ENCODE data around the gene MDM1. TPM values are rescaled to one million over a fixed set of nuclear protein-coding genes. Genes with fewer than 3 reads are reported as not detected.

MDM1 gene
- total RNA-seq, 4 donors from 2014 or later, result 8.2 to 23.5 (median 13.4) TPM

DNA sequence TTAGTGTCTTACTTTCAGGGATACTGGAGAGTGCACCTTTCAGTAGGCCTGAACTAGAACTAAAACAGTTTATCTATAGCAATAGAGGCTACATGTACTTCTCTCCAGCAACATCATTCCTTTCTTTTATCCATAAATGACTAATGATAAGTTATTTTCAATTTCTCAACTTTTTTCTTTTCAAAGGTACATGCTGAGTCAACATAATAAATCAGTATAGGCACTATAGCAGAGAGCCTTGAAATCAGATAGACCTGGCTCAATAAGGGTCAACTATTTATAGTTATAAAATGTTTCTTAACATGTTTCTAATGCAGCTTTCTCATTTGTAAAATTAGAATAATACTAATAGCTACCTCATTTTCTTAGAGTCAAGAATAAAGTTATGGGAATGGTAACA lies 84.4 kb downstream of the MDM1 start:
- no peaks in the 10 kb centered on the region for H3K27me3 ChIP-seq
- H3K36me3 ChIP-seq, result no peaks in the 10 kb centered on the region
- DNase-seq, result no peak
- no peaks in the 10 kb centered on the region for H3K9me3 ChIP-seq
- no peak overlapping the region for H3K4me3 ChIP-seq
- in situ Hi-C loops (cut with MboI; ENCODE audit: low pct_ligation_motif_present in 1 of 4, low pct_unique_long_range_greater_than_20kb in 1 of 4, low sequenced_read_pairs in 3 of 4) (no loop called here), intact Hi-C loops (cut with DNase I; ENCODE audit: low total_unique reads) (no loop called here)
- H3K4me1 ChIP-seq, result peaks cover 0 to 6% (median 0%) of the 10 kb centered on the region in 4 donors
- no peak overlapping the region for H3K27ac ChIP-seq
- no peak for TF ChIP-seq POLR2AphosphoS5 (IDR thresholded peaks at IDR 0.05)
- TF ChIP-seq POLR2A (IDR thresholded peaks at IDR 0.05), result no peak
- TF ChIP-seq EP300 (IDR thresholded peaks at IDR 0.05; ENCODE audit: low read depth), result no peak
- TF ChIP-seq, protein P1, sequence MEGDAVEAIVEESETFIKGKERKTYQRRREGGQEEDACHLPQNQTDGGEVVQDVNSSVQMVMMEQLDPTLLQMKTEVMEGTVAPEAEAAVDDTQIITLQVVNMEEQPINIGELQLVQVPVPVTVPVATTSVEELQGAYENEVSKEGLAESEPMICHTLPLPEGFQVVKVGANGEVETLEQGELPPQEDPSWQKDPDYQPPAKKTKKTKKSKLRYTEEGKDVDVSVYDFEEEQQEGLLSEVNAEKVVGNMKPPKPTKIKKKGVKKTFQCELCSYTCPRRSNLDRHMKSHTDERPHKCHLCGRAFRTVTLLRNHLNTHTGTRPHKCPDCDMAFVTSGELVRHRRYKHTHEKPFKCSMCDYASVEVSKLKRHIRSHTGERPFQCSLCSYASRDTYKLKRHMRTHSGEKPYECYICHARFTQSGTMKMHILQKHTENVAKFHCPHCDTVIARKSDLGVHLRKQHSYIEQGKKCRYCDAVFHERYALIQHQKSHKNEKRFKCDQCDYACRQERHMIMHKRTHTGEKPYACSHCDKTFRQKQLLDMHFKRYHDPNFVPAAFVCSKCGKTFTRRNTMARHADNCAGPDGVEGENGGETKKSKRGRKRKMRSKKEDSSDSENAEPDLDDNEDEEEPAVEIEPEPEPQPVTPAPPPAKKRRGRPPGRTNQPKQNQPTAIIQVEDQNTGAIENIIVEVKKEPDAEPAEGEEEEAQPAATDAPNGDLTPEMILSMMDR (IDR thresholded peaks at IDR 0.05), result no peak

DNA sequence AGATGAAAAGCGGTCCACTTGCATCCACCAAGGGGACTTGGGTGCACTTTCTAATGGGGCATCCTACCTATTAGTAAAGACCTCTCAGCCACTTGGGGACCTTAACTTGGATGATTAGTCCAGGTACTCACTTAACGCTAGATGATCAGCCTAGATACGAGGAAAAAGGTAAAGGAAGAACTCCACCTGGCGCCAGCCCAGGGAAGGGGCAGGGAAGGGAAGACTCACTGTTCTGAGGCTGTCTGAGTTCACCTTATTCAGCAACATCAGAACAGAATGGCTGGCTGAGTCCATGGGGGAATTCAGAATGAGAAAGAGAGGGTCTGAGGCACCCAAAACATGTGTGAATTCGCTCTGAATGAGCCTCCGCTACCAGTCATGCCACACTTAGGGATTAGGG lies 85.8 kb downstream of the MDM1 start:
- Histone ChIP-seq H3K27me3 (no peaks in the 10 kb centered on the region), H3K9me3 (no peaks in the 10 kb centered on the region), H3K4me3 (peak overlapping the region in 1 of 4 donors; percentile 34), H3K36me3 (no peaks in the 10 kb centered on the region), H3K27ac (peak overlapping the region; percentile 55 to 80 (median 72)), H3K4me1 (peaks cover 0 to 8% (median 0%) of the 10 kb centered on the region in 4 donors)
- in situ Hi-C loops (cut with MboI; ENCODE audit: low pct_ligation_motif_present in 1 of 4, low pct_unique_long_range_greater_than_20kb in 1 of 4, low sequenced_read_pairs in 3 of 4), result no loop called here
- WGBS, 2 donors (ENCODE audit: low coverage in 1 of 2), result 82 to 86% methylated on average over 4 to 6 of the region's 6 CpGs
- intact Hi-C loops (cut with DNase I; ENCODE audit: low total_unique reads), result no loop called here
- no peak for TF ChIP-seq POLR2AphosphoS5 (IDR thresholded peaks at IDR 0.05)
- no peak for TF ChIP-seq EP300 (IDR thresholded peaks at IDR 0.05; ENCODE audit: low read depth)
- TF ChIP-seq POLR2A (IDR thresholded peaks at IDR 0.05), result no peak
- TF ChIP-seq, protein P1 (IDR thresholded peaks at IDR 0.05), result no peak
- DNase-seq, result no peak

DNA sequence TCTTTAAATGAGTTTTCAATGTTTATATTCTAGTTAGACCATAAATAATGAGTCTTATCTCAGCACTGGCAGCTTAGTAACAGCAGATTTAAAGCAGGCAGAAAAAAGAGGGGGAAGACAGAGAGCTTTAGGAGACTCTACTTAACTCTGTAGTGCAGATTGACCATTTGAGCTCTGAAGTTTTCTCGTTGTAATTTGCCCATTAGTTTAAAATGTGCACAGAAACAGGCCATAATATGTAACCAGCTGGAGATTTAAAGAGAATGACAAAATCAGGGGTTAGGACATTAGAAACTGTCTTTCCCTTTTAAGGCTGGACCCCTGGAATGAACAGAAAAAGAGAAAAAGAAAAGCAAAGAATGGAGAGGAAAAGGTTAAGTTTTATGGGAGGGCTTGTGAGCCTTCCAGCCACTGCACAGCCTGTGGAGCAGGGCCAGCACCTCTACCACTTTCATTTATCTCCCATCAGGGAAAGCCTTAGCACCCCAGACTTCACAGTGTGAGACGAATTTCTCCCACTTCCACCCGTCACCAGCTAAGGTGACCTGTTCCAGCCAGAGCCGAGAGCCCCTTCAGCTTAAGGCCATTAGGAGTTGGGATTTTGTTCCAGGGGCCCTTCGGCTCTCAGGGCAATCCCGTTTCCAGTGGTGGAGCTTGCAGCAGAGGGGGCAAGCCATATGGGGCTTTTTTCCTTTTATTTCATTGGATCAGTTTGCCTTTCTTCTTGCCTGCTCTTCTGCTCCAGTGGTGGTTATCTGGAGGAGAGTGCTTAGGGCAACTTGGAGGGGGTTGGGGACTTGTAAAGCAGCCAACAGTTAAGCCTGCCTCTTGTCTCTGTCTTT lies 86.8 kb downstream of the MDM1 start:
- 37 to 58% methylated on average over 2 to 6 of the region's 6 CpGs for whole genome bisulfite sequencing, 2 donors (ENCODE audit: low coverage in 1 of 2)
- DNase-seq, result no peak

More for the DNA sequence above, 86.8 kb downstream of the MDM1 start:
- Histone ChIP-seq H3K4me3 (peak overlapping the region in 3 of 4 donors; percentile 1 to 34 (median 6)), H3K36me3 (no peaks in the 10 kb centered on the region), H3K4me1 (peaks cover 0 to 16% (median 1%) of the 10 kb centered on the region in 4 donors), H3K27me3 (no peaks in the 10 kb centered on the region), H3K9me3 (no peaks in the 10 kb centered on the region), H3K27ac (peak overlapping the region; percentile 55 to 80 (median 72))
- TF ChIP-seq EP300 (IDR thresholded peaks at IDR 0.05; ENCODE audit: low read depth) (no peak), POLR2A (IDR thresholded peaks at IDR 0.05) (no peak), POLR2AphosphoS5 (IDR thresholded peaks at IDR 0.05) (no peak)
- TF ChIP-seq, protein P1 (IDR thresholded peaks at IDR 0.05), result no peak
- in situ Hi-C loops (cut with MboI; ENCODE audit: low pct_ligation_motif_present in 1 of 4, low pct_unique_long_range_greater_than_20kb in 1 of 4, low sequenced_read_pairs in 3 of 4) (no loop called here), intact Hi-C loops (cut with DNase I; ENCODE audit: low total_unique reads) (no loop called here)

Other genes starting within 250 kb of the MDM1 start
- gene IFNG, start 172.6 kb downstream of the MDM1 start, total RNA-seq, result not detected
- gene IL26, start 106.6 kb downstream of the MDM1 start, total RNA-seq, result not detected
- gene IL22, start 78.8 kb downstream of the MDM1 start, total RNA-seq, result not detected